Astrocyte of the cerebellum (primary cell): ENCODE measurements around the gene AFMID.

Source experiments
- DNase-seq: peaks from one replicate; pipeline ENCODE4 v3.0.0-alpha.2; 2011; ENCODE audit warnings: low read depth
- H3K4me3 ChIP-seq: 2 replicates; pipeline ENCODE4 v1.5.1; 2011; ENCODE audit warnings: mild to moderate bottlenecking, low read depth, low read length, moderate library complexity
- CTCF ChIP-seq: IDR thresholded peaks from 2 replicates; pipeline ENCODE4 v1.5.1; 2012; ENCODE audit warnings: low read length, low read depth, moderate library complexity, mild to moderate bottlenecking; ENCODE audit errors: missing control alignments
- in situ Hi-C: cut with HindIII; loops from 2 replicates; pipeline ENCODE4 v1.10.0; 2017; ENCODE audit warnings: low sequenced_read_pairs

Gene AFMID

GRCh38 chr17:78174346-78174869, 12.8 kb upstream of the AFMID start:
- no peak overlapping the region for H3K4me3 ChIP-seq
- DNase-seq, result no peak
- TF ChIP-seq CTCF, result peak; percentile 24
- in situ Hi-C loops, result no loop called here

GRCh38 chr17:78174870-78175642, 12.1 kb upstream of the AFMID start:
- TF ChIP-seq CTCF, result no peak
- H3K4me3 ChIP-seq, result no peak overlapping the region
- in situ Hi-C loops, result no loop called here
- no peak for DNase-seq

- in situ Hi-C loops, result no loop called here
- TF ChIP-seq CTCF, result no peak
- H3K4me3 ChIP-seq, result no peak overlapping the region
- DNase-seq, result no peak
Measured at GRCh38 chr17:78175643-78175981, 11.6 kb upstream of the AFMID start.

GRCh38 chr17:78176548-78177025, 10.6 kb upstream of the AFMID start:
- in situ Hi-C loops, result no loop called here
- DNase-seq, result no peak
- H3K4me3 ChIP-seq, result no peak overlapping the region
- peak; percentile 85 for TF ChIP-seq CTCF

- DNase-seq, result no peak
- in situ Hi-C loops, result no loop called here
- no peak for TF ChIP-seq CTCF
- no peak overlapping the region for H3K4me3 ChIP-seq
Measured at GRCh38 chr17:78179372-78179771, 7.8 kb upstream of the AFMID start.

GRCh38 chr17:78180083-78180482, 7.1 kb upstream of the AFMID start:
- no peak overlapping the region for H3K4me3 ChIP-seq

More at GRCh38 chr17:78180083-78180482, 7.1 kb upstream of the AFMID start:
- in situ Hi-C loops, result no loop called here
- no peak for DNase-seq
- TF ChIP-seq CTCF, result no peak
